NOMO-1 treated with dmso at 0.1 percent for 144 hours (cell line): Measurements from ENCODE around the gene TMED4.
"Not testable (repeated sequence)": the region's sequence is repeated elsewhere in the genome, so short reads cannot be mapped to it uniquely, and the experiment has no call there.

Source experiments
- DNase-seq: peaks from one replicate; lab custom pipeline; 2025; ENCODE audit not compliant: unreplicated experiment; lab: John Stamatoyannopoulos, UW

Gene TMED4

DNA sequence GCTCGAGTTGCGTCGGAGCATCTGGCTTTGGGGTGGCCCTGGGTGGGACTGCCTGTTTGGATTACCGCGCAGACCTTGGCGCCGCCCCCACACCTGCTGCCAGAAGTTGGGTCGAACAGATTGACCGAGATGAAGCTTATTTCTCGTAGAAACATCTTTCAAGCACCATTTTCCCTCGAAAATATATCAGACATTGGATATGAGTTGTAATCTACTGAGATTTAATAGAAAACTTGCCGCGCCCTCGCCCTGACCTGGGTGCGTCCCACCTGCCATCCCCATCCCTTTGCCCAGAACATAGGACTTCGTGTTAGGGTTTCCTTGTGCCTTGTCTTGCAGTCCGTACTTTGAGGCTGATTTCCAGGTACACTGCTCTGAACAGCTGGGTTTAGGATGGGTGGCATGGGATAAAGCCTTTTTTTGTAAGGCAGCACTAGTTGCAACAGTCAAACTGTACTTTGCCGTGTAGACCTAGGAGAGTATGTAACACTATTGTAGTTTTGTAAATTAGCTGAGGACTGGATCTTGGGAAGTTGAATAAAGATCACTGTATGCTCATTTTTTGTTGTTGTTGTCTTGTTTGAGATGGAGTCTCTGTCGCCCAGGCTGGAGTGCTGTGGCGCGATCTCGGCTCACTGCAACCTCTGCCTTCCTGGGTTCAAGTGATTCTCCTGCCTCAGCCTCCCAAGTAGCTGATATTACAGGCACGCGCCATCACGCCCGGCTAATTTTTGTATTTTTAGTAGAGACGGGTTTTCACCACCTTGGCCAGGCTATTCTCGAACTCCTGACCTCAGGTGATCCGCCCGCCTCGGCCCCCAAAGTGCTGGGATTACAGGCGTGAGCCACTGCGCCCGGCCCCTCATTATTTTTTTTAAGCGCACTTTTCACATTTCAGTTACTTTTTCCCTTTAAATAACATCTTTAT lies 25.4 kb upstream of the TMED4 start:
- DNase-seq = no peak

DNA sequence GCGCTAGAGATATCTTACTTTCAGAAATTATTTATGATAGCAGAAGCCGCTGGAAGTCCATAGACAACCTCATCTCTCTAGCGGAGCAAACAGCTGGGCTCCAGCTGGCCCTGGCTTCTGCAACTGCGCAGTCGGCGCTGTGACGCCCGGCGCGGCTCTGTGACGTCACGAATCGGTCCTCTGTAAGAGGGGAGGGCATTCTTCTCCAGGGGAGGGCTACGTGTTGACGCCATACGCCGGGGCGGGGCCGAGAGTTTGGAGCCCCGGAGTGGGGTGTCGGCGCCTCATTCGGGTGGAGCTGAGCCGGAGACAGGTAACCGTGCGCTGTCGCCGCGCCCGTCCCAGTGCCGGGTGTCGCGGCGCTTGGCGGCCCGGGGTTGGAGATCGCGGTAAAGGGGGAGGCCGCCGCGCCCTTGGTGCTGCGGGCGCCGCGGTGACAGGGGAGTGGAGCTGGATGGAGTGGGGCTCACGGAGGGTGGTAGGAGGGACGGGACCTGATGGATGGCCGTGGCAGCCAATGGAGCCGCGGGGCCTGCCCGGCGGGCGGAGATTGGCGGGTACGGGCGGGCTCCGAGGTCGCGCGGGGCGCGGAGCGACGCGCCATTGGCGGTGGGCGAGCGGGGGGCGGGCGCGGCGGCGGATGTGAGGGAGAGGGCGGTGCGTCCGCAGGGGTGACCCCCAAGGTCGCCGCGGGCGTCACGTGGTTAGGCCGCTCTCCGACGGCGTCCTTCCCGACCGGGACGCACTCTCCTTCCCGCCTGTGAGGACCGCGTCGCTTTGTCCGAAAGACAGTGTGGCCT lies 24.5 kb upstream of the TMED4 start, which contains the start of gene OGDH:
Gene OGDH, plus strand, starts transcription at position 287 of the 800 bp plus-strand sequence. CDS start 17,717 bp downstream, outside the sequence.
- DNase-seq = peak; percentile 95

DNA sequence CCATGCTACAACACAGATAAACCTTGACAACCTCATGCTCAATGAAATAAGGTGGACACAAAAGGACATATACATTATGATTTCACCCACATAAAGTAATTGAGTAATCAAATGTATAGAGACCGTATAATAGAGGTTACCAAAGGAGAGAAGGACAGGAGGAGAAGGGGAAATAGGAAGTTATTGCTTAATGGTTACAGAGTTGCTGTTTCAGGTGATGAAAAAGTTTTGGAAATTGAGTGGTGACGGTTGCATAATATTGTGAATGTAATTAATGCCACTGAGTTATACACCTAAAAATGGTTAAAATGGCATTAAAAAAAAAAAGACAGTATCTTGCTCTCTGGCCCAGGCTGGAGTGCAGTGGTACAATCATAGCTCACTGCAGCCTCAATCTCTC lies 22.9 kb upstream of the TMED4 start:
- DNase-seq = no peak

DNA sequence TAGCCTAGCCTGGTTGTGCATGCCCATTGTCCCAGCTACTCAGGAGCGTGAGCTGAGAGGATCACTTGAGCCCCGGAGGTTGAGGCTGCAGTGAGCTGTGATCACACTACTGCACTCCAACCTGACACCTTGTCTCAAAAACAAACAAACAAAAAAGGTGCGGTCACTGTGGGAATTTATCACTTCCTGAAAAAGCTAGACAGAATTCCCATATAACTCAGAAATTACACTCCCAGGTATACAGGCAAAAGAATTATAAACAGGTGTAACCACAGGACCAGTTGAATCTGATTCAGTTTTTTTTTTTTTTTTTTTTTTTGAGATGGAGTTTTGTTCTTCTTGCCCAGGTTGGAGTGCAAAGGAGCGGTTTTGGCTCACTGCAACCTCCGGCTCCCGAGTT lies 21.2 kb upstream of the TMED4 start:
- no peak for DNase-seq

DNA sequence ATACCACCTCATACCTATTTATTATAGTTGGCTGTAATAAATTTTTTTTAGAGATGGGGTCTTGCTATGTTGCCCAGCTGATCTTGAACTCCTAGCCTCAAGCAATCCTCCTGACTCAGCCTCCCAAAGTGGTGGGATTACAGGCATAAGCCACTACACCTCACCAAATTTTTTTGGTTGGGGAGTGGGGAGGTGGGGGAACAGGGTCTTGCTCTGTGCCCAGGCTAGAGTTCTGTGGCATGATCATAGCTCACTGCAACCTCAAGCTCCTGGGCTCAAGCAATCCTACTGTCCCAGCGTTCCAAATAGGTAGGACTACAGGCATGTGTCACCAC lies 20.5 kb upstream of the TMED4 start:
- no peak for DNase-seq

DNA sequence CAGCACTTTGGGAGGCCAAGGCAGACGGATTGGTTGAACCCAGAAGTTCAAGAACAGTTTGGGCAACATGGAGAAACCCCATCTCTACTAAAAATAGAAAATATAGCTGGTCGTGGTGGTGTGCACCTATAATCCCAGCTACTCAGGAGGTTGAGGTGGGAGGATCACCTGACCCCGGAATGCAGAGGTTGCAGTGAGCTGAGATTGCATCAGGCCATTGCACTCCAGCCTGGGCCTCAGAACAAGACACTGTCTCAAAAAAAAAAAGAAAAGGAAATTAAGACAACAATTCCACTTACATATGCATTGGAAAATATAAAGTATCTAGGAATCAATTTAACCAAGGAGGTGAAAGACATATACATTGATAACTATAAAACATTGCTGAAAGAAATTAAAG lies 17.2 kb upstream of the TMED4 start:
- DNase-seq = no peak

DNA sequence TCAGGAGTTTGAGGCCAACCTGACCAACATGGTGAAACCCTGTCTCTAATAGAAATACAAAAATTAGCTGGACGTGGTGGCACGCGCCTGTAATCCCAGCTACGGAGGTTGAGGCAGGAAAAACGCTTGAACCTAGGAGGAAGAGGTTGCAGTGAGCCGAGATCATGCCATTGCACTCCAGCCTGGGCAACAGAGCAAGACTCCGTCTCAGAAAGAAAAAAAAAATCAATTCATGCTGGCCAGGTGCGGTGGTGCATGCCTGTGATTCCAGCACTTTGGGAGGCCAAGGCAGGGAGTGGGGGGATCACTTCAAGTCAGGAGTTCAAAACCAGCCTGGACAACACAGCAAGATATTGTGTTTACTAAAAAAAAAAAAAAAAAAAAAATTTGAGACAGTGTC lies 15.2 kb upstream of the TMED4 start:
- DNase-seq = not testable (repeated sequence)

DNA sequence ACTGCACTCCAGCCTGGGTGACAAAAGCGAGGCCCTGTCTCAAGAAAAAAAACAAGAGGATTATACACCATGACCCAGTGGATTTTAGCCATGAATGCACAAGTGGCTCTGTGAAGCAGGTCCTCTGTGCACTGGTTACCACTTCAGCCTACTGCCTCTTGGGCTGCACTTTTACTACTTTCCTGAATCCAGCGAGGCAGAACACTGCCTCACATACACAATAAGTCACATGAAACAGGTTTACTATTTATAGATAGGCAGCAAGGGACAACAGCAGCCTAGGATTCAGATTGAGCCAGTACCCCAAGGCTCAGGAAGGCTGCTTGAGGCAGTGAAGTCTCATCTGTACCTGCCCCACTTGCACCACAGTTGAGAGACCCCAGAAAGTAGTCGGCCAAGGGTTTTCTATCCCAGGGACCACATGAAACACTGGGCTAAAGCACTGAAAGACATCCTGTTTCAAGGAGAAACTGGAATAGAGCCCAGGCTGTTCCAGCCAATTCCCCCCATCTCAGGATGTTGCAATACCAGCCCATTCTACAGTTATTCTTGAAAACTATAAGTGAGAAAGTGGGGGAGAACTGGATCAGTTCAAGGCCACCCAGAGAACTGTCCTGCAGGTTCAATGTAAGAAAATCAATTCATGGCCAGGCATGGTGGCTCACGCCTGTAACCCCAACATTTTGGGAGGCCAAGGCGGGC lies 14.1 kb upstream of the TMED4 start:
- DNase-seq = no peak

DNA sequence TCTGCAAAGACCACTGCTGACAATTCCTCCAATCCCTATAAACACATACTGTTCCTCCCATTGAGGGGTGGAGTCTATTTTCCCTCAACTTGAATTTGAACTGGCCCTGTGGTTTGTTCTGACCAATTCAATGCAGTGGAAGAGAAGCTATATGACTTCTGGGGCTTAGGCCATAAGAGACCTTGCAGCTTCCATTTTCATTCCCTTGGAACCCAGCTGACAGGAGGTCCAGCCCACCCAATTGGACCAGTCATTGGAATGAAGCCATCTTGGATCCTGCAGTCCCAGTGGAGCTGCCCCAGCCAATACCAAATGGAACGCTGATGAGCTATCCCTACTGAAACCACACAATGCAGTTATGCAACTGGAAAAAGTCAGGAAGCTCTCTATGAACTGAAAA lies 8.9 kb upstream of the TMED4 start:
- DNase-seq = no peak

DNA sequence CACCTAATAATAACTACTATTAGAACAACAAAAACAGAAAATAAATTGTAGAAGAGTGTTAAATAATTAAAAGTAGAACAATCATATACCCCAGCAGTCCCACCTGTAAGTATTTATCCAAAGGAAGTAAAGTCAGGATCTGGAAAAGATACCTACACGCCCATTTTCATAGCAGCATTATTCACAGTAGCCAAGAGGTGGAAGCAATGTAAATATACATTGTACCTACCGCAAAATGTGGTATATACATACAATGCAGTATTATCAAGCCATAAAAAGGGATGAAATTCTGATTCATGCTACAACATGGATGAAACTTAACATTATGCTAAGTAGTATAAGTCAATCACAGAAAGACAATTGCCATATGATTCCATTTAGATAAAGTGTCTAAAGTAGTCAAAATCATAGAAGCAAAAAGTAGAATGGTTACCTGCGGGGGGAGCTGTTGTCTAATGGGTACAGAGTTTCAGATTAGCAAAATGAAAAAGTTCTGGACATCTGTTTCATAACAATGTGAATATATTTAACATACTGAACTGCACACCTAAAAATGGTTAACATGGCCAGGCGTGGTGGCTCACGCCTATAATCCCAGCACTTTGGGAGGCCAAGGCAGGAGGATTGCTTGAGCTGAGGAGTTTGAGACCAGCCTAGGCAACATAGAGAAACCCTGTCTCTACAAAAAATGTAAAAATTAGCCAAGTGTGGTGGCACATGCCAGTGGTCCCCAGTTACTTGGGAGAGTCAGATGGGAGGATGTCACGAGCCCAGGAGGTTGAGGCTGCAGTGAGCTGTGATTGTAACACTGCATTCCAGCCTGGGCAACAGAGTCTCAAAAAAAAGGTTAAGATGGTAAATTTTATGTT lies 6.0 kb upstream of the TMED4 start:
- DNase-seq = peak; percentile 41

DNA sequence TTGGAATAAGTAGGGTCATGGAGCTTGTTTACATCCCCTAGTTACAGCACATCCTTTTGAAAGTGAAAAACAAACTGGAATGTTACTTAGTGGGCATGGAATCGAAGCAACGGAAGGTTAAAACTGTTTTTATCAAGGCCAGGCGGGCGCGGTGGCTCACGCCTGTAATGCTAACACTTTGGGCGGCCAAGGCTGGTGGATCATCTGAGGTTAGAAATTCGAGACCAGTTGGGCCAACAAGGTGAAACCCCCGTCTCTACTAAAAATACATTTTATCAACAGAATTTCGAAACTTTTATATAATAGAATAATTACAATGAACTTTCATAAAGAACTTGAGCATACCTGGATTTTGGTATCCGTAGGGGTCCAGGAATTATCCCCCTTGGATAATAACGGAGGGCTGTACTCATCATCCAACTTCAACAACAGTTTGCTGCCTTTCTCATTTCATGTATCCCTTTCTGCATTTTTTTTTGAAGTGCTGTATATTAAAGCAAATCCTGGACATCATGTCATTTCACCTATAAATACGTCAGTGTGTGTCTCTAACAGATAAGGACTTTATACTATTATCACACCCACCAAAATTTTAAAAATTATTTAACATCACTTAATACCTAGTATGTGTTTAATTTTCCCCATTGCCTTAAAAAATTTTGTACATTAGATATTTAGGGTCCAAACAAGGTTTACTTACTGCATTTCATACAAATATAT lies 1.3 kb upstream of the TMED4 start:
- no peak for DNase-seq

DNA sequence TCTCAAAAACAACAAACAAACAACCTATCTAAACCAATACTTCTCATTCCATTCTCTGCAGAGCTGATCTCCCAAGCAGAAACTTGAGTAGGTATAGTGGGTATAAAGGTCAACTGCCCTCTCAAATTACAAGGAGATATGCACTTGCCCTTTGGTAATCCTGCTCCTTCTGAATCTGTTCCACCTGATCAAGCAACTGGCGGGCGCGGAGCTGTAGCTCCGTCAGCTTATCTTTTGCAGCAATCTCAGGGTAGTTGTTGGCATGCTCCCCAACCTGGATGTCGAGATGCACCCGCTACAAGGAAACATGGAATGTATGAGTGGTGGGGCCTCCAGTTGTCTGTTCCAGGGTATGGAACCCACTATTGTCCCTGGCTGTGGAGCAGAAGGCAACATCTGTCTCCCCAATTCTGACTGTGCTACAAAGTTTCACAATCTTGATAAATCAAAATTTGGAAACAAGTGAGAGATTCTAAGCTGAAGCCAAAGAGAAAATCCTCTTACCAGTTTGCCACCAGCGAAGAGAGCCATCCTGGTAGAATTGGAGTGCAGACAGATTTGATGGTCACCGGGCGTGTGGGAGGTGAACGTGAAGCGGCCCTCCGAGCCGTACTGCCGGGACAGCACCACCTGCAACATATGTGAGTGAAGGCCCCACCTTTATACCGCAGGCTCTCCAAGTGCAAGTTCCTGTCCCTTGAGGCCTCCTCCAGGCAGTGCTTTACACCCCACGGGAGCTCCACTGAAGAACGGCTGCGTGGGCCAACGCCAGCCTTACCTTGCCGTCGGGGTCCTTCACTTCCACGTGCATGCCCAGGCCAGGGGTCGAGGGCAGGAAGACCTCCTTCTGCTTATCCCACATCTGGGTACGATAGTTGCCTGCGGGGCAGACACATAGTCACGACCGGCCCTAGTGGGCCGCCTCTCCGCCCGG lies 819 bp downstream of the TMED4 start:
- no peak for DNase-seq

DNA sequence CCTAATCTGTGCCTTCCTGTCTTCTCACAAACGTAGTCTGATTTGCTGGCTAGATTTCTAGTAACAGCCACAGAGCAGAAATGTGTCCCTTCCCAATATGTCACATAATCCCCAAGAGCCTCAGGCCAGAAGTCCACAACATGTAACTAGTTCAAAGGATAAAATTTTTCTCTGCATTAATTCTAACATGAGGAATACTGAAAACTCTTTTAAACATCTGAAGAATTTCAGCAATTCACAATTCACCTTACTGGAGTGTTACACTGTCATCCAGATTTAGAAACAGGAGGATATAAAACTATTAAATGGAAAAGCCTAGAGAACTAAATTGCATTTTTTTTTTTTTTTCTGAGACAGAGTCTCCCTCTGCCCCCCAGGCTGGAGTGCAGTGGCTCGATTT lies 5.8 kb downstream of the TMED4 start:
- no peak for DNase-seq

DNA sequence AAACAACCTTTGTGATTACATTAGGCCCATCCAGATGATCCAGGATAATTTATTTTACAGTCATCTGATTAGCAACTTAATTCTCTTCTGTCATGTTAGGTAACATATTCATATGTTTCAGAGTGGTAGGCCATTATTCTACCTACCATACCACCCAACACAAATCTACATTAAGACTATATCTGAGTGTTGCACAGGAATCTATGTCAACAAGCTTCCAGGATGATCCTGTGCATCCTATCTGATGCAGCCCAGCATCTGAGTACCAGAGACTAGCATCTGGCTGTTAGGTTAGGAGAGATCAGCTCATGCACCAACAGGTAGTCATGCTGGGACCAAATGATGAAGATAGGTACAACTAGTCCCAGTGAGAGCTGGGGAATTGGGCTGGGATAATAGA lies 7.0 kb downstream of the TMED4 start:
- no peak for DNase-seq

DNA sequence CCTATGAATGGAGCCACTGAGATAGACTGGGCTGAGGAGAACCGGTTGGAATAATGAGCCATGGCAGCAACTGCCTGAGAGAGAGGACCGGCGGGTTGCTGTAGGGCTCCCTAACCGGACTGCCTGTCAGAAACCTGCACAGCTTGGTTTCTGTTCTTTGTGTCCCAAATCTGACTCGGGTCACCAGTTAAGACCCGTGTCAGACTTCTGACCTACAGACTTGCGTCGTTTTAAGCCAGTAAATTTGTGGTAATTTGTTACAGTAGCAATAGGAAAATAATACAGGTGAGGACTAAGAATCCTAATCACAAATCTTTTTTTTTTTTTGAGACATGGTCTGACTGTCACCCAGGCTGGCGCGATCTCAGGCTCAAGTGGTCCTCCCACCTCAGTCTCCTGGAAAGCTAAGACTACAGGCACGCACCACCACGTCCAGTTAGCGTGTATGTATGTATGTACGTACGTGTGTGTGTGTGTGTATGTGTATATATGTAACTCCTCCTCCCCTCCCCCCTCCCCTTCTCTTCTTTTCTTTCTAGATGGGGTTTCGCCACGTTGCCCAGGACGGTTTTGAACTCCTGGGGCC lies 7.7 kb downstream of the TMED4 start:
- DNase-seq = no peak

DNA sequence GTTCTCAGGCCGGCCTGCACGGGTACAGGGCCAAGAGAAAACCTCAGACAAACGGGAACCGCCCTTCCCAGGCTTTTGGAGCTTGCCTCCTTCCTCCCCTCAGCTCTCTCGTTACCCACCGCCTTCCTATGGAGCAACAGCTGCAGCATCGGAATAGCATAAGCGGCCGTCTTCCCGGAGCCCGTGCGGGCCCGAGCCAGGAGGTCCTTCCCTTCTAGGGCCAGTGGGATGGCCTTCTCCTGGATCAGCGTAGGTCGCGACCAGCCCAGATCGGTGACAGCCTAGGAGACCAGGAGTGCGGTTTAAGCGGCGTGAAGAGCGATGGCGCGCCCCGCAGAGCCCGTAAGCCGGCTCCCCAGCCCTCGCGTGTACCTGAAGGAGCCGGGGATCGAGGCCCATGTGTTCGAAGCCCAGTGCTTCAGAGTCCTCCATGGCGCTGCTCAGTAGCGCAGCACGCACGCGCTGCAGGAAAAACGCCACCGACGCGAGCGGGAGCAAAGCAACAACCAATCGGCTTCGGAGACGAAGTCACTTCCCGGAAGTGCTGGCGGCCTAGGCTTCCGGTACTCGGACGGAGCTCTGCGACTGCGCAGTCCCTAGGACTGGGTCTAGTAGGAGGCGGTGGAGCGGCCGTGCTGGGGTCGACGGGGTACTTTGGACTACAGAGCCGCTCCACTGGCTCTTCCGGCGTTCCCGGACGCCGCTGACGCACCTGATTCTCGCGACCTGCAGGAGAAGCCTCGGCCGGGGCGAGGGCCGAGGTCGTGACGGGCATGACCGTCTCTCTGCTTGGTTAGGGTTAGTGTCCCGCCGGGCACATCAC lies 8.4 kb downstream of the TMED4 start, which contains the start of gene DDX56:
Gene DDX56, minus strand, starts transcription at position 445 of the 823 bp plus-strand sequence. Its CDS starts 13 bp downstream, at position 432.
- DNase-seq = peak; percentile 88

DNA sequence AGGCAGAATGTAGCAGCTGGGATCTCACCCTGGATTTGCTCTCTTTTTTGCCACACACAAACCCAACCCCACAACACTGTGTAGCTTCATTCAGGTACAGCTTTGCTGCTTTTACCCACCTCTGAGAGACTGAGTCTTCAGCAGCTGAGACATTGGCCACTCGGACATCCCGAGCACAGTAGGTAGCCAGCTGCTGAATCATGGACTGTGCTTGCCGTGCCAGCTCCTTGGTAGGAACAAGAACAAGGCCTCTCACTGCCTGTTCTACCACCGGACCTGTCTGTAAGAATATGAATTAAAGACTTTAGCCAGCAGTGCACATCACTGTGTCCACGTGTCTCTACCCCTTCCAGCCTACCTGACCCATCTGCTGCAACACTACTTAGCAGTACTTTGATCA lies 9.3 kb downstream of the TMED4 start:
- no peak for DNase-seq

DNA sequence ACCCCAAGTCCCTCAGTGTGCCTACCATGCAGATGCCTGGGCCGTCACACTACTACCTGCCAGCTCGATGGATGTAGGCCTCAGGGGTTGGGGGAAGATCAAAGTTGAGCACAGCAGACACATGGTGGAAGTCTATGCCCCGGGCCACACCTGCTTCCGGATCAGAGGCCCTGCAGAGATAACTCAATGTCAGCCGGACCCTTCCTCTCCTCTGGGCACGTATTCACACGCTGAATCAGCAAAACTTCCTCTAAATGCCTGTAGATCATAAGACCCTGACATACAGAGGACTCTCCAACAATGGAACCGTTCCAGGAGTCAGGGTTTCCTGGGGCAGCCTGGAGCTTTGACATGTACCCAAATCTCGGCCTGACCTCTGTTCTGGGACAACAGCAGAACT lies 12.1 kb downstream of the TMED4 start:
- no peak for DNase-seq
